Subcutaneous preadipocyte (primary cell): ENCODE data around the gene CDKL1. TPM values are rescaled to one million over a fixed set of nuclear protein-coding genes. Genes with fewer than 3 reads are reported as not detected.

ENCODE experiments used
- small RNA-seq: library from RNA; depleted of rRNA; stranded (forward); fragments of <200 nt; gene quantifications from one replicate; pipeline ENCODE3, GENCODE V24; 2012
- total RNA-seq: library from RNA; depleted of rRNA; stranded (reverse); fragments of >200 nt; gene quantifications from 2 replicates; pipeline ENCODE4 v1.2.3, GENCODE V29; 2012

CDKL1 gene
- total RNA-seq, result 14.7 and 32.5 TPM in 2 replicates

GRCh38 chr14:50396631-50397389 lies at the start of gene CDKL1:
Gene CDKL1 (minus strand): TSS chr14:50396881. CDS start chr14:50395868, 1,013 bp downstream.

GRCh38 chr14:50311972-50312733 lies 84.5 kb downstream of the CDKL1 start, which contains the start of the genes DMAC2L and L2HGDH:
Gene DMAC2L (plus strand): TSS chr14:50312324. CDS start chr14:50321488, 9,164 bp downstream.
Gene L2HGDH (minus strand): TSS chr14:50312229. CDS start chr14:50312150, 79 bp downstream.

Small RNA genes within 50 kb of the gene (small RNA-seq; reads per million reads assigned to genes)
- 0.55 reads per million, percentile 33 among the genes with 10 or more reads in this experiment for gene MIR4504

Other genes with a start within 250 kb of the CDKL1 start
- 14.0 and 18.8 TPM in 2 replicates for gene SOS2, start 165.3 kb downstream of the CDKL1 start, total RNA-seq
- 1.8 and 5.9 TPM in 2 replicates for gene L2HGDH, start 84.7 kb downstream of the CDKL1 start, total RNA-seq
- gene DMAC2L, start 84.6 kb downstream of the CDKL1 start, total RNA-seq, result 4.0 and 4.9 TPM in 2 replicates
- 30.1 and 43.2 TPM in 2 replicates for gene MAP4K5, start 135.7 kb upstream of the CDKL1 start, total RNA-seq
- gene ATL1, start 163.3 kb upstream of the CDKL1 start, total RNA-seq, result 2.0 and 5.5 TPM in 2 replicates